ENCODE data around the gene CEND1.
A peak's percentile ranks its signal among the peaks of the same experiment; 100 is the strongest.

The CEND1 gene

DNA sequence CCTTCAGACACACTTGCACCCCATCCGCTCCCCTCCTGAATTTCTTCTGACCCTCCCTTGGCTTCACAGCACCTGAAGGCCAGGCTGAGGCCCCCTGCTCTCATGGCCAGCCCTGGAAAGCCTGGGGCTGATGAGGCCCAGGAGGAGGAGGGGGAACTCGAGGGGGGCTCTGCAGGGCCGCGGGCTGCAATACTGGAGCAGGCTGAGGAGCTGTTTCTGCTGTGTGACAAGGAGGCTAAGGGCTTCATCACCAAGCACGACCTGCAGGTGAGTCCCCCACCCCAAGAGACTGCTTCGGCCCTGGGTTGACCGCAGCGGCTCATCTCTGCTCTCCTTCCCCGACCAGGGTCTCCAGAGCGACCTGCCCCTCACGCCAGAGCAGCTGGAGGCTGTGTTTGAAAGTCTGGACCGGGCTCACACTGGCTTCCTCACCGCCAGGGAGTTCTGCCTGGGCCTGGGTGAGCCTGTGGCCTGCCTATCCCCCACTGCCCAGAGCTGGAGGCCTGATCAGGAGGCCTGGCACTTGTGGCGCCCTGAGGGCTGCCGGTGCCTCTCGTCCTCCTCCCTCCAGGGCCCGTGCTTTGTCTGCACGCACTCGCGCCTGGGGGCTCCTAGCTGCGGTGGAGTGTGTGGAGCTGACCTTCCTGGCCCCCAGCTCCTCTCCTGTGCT, 38.8 kb upstream of the CEND1 start:
- intact Hi-C loops (cut with DNase I), result no loop called here
- DNase-seq, result no peak

DNA sequence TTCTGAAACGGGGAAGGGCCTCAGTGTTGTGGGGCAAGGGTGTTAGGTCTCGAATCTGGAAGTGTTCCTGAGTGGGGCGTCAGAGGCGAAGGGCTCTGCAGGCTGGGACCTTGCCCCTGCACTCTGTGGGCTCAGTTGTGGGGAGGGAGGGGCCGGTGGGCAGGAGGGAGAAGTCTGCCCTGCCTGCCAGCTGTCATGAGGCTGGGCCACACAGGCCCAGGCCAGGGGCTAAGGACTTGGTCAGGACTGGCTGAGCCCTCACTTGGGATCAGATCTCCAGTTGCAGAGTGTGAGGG, 38.0 kb upstream of the CEND1 start, which contains the start of gene CRACR2B:
TSS of gene CRACR2B (plus strand) at position 23 of the 296 bp plus-strand sequence. CDS start 689 bp downstream, outside the sequence.
- no peak for DNase-seq
- intact Hi-C loops (cut with DNase I), result no loop called here

DNA sequence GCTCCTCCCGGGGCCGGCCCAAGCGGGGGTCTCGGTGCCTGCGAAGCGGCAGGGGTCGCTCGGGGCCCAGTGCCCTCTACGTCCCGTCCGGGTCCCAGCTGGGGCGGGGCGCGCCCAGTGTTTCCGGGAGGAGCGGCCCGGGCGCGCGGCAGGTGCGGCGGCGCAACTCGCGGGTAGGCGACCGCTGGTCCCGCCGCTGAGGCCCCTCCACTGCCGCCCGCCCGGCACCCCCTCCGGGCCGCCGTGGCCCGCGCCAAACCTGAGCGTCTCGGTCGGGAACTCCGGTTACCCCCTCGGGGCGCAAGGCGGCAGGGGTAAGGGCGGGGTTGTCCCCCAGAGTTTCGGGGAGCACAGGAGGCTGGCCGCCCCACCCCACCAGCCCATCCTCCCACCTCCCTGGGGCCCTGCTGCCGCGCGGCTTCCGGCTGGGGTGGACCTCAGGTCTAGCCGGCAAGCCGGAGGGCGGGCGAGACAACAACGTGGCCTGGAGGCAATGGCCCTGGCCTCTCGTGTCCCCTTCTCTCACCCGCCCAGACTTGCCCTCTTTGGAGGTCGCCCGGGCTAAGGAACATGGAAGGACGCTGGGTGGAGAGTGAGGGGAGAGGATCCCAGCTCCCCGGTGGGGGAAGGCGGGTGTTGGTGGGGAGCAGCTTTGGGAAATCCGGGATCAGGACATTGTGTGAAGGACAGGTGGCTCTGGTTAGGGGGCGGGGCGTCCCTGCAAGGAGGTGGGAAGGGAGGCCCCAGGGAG, 37.4 kb upstream of the CEND1 start:
- intact Hi-C loops (cut with DNase I), result no loop called here
- no peak for DNase-seq

DNA sequence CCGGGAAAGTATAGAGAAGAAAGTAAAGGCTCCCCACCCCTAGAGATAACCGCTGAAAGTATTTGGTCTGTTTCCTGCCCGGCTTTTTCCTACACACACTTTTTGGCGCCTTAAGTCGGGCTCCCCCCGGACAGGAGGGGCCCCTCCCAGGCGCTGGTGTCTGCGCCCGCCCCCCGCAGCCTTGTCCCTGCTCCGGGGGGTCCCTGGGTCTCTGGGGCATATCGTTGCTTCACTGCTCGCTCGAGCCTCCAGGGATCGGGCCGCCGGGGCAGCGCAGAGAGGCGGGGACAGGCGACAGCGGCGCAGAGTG, 36.9 kb upstream of the CEND1 start:
- intact Hi-C loops (cut with DNase I), result no loop called here
- no peak for DNase-seq

DNA sequence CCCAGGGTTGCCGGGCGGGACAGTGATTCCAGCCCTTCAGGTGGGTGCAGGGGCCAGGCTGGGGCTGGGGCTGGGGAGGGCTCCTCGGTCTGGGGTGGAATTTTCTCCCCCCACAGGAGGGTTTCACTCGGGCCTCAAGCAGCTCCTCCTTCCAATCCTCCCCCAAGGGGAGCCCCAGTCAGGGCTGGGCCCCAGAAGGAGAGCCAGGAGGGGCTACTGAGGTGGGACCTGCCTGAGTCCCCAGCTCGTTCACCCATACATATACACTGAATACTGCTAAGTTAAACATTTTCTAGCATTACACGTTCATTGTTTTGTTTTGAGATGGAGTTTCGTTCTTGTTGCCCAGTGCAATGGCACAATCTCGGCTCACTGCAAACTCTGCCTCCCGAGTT, 36.3 kb upstream of the CEND1 start:
- DNase-seq, result no peak
- intact Hi-C loops (cut with DNase I), result no loop called here

DNA sequence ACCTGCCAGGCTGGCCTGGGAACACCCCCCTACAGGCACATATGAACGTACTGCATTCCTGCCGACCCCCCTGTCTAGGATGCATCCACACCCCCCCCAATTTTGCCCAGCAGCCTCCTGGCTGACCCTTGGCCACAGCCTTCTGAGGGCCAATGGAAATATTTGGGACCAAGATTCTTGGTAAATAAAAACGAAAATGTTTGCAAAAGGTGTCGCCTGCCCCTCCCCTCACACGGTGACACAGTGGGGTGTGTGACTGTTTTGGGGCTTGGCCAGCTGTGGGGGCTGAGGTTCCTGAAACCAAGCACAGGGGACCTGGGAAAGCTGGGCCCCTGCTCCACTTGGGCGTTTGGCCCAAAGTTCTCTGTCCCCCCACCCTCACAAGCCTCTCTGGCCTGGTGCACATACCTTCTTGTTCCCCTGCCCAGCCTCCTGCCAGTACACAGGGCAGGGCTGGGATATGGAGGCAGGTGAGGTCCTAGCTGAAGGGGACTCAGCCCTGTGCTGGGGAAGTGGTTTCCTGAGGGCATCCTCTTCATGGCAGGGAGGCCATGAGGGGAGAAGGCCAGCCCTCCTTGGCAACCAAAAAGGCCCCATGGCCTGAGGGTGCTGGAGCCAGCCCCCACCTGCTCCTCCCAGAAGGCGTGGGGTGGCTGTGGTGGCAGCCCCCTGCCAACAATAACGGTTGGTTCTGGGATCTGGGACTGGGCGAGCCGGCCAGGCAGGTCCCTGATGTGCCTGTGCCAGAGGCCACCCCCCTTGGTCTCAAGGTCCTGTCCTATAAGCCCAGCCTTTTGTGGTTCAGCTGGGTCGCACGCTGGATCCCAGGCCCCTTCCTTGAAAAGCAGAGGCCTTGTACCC, 35.7 kb upstream of the CEND1 start:
- intact Hi-C loops (cut with DNase I), result no loop called here
- no peak for DNase-seq

DNA sequence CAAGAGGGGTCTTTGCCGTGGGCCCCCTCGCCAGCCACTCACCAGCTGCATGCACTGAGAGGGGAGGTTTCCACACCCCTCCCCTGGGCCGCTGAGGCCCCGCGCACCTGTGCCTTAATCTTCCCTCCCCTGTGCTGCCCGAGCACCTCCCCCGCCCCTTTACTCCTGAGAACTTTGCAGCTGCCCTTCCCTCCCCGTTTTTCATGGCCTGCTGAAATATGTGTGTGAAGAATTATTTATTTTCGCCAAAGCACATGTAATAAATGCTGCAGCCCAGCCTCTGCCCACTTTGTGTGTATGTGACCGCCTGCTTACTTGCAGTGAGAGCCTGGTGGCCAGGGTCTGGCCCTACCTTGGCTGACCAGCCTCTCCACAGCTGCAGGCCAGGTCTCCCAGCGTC, 35.1 kb upstream of the CEND1 start:
- intact Hi-C loops (cut with DNase I), result no loop called here
- DNase-seq, result no peak

DNA sequence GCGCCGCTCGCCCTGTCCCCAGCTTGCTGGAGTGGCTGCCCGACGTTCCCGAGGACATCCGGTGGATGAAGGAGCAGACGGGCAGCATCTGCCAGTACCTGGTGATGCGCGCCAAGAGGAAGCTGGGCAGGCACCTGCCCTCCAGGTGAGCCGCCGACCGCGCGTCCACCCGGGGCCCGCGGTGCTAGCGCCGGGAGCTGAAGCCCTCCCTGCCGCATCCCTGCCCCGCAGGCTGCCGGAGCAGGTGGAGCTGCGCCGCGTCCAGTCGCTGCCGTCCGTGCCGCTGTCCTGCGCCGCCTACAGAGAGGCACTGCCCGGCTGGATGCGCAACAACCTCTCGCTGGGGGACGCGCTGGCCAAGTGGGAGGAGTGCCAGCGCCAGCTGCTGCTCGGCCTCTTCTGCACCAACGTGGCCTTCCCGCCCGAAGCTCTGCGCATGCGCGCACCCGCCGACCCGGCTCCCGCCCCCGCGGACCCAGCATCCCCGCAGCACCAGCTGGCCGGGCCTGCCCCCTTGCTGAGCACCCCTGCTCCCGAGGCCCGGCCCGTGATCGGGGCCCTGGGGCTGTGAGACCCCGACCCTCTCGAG, 34.5 kb upstream of the CEND1 start:
- peak in 7 of 10 donors; percentile 40 to 97 (median 51) for DNase-seq
- intact Hi-C loops (cut with DNase I), result no loop called here

DNA sequence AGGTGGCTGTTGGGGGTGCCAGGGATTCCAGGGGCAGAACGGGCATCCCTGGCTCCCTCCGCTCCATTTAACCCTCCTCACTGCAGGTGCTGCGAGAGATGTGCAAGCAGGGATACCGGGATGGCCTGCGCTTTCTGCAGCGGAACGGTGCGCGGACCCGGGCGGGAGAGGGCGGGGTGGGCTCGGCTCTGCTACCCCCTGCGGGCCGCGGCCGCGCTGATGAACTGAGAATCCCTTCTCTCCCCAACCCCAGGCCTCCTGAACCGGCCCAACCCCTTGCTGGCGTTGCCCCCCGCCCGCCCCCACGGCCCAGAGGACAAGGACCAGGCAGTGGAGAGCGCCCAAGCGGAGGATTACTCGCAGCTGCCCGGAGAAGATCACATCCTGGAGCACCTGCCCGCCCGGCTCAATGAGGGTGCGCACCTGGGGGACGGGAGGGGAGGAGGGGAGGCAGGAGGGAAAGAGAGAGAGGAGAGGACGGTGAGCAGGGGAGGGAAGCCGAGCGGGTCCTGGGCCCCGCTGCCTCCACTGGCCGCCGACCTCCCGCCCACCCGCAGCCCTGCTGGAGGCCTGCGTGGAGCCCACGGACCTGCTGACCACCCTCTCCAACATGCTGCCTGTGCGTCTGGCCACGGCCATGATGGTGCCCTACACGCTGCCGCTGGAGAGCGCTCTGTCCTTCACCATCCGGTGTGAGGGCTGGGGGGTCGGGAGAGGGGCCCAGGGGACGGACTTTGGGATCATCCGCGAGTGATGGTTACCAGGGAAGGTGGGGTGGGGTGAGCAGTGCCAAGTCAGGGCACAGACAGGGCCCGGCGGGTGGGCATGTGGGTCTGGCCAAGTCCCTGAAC, 33.8 kb upstream of the CEND1 start:
- DNase-seq, result no peak
- intact Hi-C loops (cut with DNase I), result no loop called here

DNA sequence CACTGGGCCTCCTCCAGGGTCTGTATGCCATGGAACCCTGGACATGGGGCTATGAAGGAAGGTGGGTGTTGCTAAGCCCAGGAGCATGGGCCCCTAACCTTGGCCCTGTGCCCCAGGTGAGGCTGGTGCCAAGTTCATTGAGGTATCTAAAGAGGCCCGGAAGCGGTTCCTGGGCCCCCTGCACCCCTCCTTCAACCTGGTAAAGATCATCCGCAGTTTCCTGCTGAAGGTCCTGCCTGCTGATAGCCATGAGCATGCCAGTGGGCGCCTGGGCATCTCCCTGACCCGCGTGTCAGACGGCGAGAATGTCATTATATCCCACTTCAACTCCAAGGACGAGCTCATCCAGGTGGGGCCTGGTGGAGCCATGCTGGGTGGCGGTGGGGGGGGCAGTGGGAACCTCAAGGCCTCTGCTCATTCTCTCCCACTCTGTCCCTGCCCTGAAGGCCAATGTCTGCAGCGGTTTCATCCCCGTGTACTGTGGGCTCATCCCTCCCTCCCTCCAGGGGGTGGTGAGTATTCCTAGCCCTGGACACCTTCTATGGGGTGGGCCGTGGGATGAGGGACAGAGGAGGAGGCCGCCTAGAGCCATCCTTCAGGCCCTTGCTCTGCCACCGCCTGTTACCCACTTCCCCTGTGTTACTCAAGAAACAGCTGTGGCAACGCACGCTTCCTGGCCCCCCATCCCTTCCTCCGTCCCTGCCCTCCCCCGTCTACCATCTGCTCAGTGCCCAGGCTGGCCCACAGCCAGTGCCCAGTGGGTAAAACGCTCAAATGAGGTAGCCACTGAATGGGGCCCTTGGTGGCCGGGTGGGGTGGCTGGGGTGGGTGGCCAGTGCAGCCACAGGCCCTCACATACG, 31.9 kb upstream of the CEND1 start:
- intact Hi-C loops (cut with DNase I), result no loop called here
- peak in 2 of 10 donors; percentile 38 to 88 for DNase-seq

DNA sequence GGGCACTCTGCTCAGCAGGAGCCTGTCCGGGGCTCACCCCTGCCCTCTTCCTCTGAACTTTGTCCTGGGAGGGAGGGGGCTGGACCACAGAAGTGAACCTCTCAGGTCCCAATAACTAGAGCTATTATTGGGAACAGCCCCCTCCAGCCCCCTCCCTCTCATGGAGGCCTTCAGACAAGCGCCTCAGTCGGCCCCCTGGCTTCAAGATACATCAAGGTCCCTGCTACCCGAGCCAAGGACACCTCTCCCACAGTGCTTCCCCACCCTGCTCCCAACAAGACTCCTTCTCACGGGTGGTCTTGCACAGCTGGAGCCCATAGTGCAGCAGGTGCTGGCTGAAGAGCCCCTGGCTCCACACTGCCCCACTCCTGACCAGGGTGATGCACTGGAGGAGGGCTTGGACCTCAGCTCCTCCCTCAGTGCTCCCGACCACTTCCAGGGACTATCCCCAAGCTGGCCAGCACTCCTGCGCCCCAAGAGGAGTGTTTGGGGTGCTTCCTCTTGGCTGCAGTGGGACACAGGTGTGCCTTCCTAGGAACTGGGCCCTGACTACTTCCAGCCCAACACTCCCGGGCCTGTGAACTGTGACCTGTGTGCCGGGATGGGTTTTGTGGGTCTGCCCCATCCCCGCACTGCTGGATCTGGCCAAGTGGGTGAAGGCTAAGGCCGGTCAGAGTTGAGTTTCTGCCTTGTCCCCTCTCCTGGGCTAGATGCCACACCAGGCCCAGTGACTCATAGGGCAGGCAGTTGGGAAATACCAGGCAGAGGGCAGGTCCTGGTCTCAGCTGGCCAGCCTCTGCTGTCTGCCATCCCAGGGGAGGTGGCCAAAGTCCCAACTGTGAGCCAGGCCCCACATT, 31.0 kb upstream of the CEND1 start:
- intact Hi-C loops (cut with DNase I), result no loop called here
- DNase-seq, result peak in 3 of 10 donors; percentile 40 to 61 (median 45)

DNA sequence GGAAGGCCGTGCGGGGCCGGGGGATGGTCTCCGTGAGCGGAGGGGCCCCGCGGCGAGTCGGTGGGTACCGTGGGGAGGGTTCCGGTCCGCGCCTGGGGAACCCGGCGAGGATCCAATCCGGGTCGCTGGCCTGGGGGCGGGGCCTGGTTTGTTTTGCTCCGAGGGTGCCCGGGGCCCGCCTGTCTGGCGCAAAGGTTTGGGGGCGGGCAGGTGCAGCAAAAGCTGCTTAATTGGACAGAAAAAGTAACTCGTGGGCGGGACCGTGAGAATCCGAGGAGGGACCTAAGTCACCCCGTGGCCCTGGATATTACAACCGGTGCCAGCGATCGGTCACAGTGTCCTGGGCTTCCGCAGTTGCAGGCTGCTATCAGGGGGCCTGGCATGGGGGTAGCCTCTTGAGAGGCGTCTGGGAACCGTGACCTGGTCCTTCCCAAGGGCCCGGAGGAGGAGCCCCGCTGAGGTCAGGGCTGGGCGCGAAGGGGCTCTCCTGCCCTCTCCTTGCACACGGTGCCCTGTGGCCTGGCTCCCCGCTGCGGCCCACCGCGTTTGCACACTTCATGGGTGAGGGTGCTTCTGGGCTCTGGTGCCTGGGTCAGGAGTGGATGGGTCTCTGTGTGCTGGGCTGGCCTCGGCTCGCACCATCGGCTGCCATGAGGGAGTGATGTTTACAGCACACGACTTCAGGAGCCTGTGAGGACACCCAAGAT, 30.2 kb upstream of the CEND1 start:
- peak in 8 of 10 donors; percentile 52 to 93 (median 68) for DNase-seq
- intact Hi-C loops (cut with DNase I), result no loop called here

DNA sequence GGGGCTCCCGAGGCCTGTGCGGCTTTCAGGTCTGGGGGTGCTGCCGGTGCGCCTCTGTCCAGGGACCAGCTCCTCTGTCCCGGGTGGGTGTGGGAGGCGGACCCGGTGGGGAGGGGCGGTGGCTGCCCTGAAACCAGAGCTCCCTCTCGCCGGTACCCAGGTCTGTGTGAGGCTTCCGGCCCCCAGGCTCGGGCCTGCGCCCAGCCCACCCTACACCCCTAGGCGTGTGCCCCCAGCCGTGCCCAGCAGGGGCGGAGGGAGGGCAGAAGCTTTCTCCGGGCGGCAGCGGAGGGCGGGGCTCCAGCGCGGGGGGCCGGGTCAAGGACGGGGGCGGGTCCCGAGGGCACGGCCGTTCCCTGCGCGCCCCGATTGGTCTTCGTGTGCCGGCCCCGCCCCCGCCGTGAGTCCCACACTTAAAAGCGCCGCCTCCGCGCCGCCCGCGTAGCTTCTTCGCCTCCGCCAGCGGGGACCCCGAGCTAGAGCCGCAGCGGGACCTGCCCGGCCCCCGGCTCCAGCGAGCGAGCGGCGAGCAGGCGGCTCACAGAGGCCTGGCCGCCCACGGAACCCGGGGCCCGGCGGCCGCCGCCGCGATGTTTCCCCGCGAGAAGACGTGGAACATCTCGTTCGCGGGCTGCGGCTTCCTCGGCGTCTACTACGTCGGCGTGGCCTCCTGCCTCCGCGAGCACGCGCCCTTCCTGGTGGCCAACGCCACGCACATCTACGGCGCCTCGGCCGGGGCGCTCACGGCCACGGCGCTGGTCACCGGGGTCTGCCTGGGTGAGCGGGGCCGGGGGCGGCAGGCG, 29.4 kb upstream of the CEND1 start:
- intact Hi-C loops (cut with DNase I), result no loop called here

DNA sequence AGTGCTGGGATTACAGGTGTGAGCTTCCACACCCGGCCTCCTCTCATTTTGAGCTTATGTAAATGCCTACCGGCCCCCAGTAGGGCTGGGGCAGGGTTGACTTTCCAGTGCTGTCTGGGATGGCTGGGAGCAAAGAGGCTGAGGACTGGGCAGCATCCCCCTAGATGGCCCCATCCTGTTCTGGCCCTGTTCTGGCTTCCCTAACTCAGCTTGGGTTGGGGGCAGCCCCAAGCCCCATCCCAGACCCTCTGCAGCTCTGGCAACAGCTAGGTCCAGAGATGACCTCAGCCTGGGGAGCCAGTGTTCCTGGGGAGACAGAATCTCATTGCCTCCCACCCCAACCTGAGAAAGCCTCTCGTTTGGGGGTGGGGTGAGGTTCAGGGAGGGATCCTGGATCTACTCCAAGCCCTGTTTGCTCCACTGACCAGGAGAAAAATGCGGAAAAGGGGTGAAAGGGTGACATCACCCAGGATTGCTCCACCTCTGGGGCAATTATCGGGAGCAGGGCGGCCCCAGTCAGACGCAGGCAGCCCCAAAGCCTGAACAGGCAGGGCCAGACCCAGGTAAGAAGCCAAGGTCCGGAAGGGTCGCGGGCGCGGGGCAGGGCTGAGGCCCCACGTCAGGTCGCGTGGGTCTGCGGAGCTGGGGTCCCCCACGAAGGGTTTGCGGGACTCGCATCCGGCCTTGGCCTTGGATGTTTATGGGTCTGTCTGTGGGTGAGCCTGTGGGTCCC, 28.7 kb upstream of the CEND1 start, which contains the start of gene PNPLA2:
TSS of gene PNPLA2 (plus strand) at position 519 of the 733 bp plus-strand sequence. CDS start 805 bp downstream, outside the sequence.
- DNase-seq, result no peak
- intact Hi-C loops (cut with DNase I), result no loop called here

More for the DNA sequence above, 29.4 kb upstream of the CEND1 start:
- DNase-seq, result peak; percentile 86 to 99 (median 93)

DNA sequence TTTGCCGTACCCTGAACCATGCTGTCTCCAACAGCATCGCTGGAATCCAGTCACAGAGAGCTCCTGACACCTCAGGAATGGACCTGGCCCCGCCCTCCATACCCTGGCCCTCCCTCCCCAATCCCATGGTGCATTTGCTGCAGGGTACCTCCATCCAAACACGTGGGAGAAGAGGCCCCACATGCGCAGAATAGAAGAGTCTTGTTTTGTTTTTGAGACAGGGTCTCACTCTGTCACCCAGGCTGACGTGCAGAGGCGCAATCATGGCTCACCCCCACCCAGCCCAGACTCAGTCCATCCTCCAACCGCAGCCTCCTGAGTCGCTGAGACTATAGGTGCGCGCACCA, 26.5 kb upstream of the CEND1 start:
- no peak for DNase-seq
- intact Hi-C loops (cut with DNase I), result no loop called here

All from posterior cingulate gyrus (tissue), 11 donors.